Keratinocyte (primary cell): ENCODE measurements around the gene DLGAP1. TPM values are rescaled to one million over a fixed set of nuclear protein-coding genes. Genes with fewer than 3 reads are reported as not detected.

ENCODE experiments used
- DNase-seq: peaks from one replicate; pipeline ENCODE4 v3.0.0-alpha.2; 2011; ENCODE audit warnings: low read depth, missing footprints, low spot score
- FAIRE-seq: peaks from 2 replicates; lab custom pipeline; 2011; peaks lifted over from hg19 to GRCh38; lab: Jason Lieb, UNC
- H2AFZ ChIP-seq: 2 replicates; pipeline ENCODE4 v1.6.0; 2012; ENCODE audit warnings: low read length, control low read depth, inconsistent platforms; ENCODE audit not compliant: control insufficient read depth
- H3K27ac ChIP-seq: 2 replicates; pipeline ENCODE4 v1.5.1; 2011; ENCODE audit warnings: low read length; ENCODE audit not compliant: control insufficient read depth, insufficient read depth
- H3K27me3 ChIP-seq: 3 replicates; pipeline ENCODE4 v1.6.0; 2011; ENCODE audit warnings: low read length; ENCODE audit not compliant: control insufficient read depth, insufficient read depth; ENCODE audit errors: extremely low read depth
- H3K36me3 ChIP-seq, 2 experiments: 2 replicates in 1 of 2; 3 replicates in 1 of 2; pipeline ENCODE4 v1.5.1; 2011; ENCODE audit warnings: low read length in 2 of 2, mild to moderate bottlenecking in 1 of 2; ENCODE audit not compliant: control insufficient read depth in 2 of 2, insufficient read depth in 2 of 2; ENCODE audit errors: extremely low read depth in 1 of 2
- H3K4me1 ChIP-seq: 3 replicates; pipeline ENCODE4 v1.5.1; 2011; ENCODE audit warnings: low read length; ENCODE audit not compliant: control insufficient read depth, insufficient read depth; ENCODE audit errors: extremely low read depth
- H3K4me2 ChIP-seq: 3 replicates; pipeline ENCODE4 v1.6.0; 2011; ENCODE audit warnings: low read depth, low read length; ENCODE audit not compliant: control insufficient read depth, insufficient read depth; ENCODE audit errors: extremely low read depth
- H3K4me3 ChIP-seq, 3 experiments: fragments of 200-600 bp in 1 of 3; sonication (generic) in 1 of 3; 2 replicates in 2 of 3; 3 replicates in 1 of 3; pipeline ENCODE4 v1.5.1; 2011 to 2016; ENCODE audit warnings: low read length in 3 of 3, mild to moderate bottlenecking in 3 of 3, control low read depth in 2 of 3, inconsistent platforms in 1 of 3, low read depth in 1 of 3, mixed read lengths in 1 of 3, mixed run types in 1 of 3, moderate library complexity in 1 of 3; ENCODE audit not compliant: control insufficient read depth in 2 of 3, insufficient read depth in 2 of 3; ENCODE audit errors: extremely low read depth in 1 of 3
- H3K79me2 ChIP-seq: 2 replicates; pipeline ENCODE4 v1.6.0; 2012; ENCODE audit warnings: low read length; ENCODE audit not compliant: control insufficient read depth, insufficient read depth
- H3K9ac ChIP-seq: 3 replicates; pipeline ENCODE4 v1.6.0; 2011; ENCODE audit warnings: low read length; ENCODE audit not compliant: control insufficient read depth, insufficient read depth; ENCODE audit errors: extremely low read depth
- H3K9me1 ChIP-seq: 3 replicates; pipeline ENCODE4 v1.6.0; 2011; ENCODE audit warnings: low read length; ENCODE audit not compliant: control insufficient read depth, insufficient read depth; ENCODE audit errors: extremely low read depth
- H3K9me3 ChIP-seq: 2 replicates; pipeline ENCODE4 v1.5.1; 2012; ENCODE audit warnings: low read depth, low read length; ENCODE audit not compliant: control insufficient read depth
- H4K20me1 ChIP-seq: 3 replicates; pipeline ENCODE4 v1.6.0; 2011; ENCODE audit warnings: low read length; ENCODE audit not compliant: control insufficient read depth, insufficient read depth; ENCODE audit errors: extremely low read depth
- CTCF ChIP-seq, 3 experiments: IDR thresholded peaks in 1 of 3; conservative IDR thresholded peaks in 1 of 3; optimal IDR thresholded peaks in 1 of 3; 2 replicates in 2 of 3; 3 replicates in 1 of 3; pipeline versions ENCODE3 to v1.5.1; 2011; ENCODE audit warnings: low read length in 3 of 3, mild to moderate bottlenecking in 3 of 3, moderate library complexity in 2 of 3, control low read depth in 1 of 3, inconsistent platforms in 1 of 3; ENCODE audit not compliant: insufficient read depth in 2 of 3; ENCODE audit errors: extremely low read depth in 1 of 3
- EZH2 ChIP-seq: IDR thresholded peaks from one replicate; pipeline ENCODE4 v1.6.1; 2012; ENCODE audit warnings: inconsistent platforms, mild to moderate bottlenecking, low read length, moderate library complexity
- dilution Hi-C: fragments of 300-500 bp; cut with MboI; formaldehyde crosslinking; loops from one replicate; pipeline ENCODE4 v1.7.0; 2020; ENCODE audit warnings: low sequenced_read_pairs; ENCODE audit not compliant: extremely low pct_ligation_motif_present
- polyA plus RNA-seq, 5 experiments: library from polyadenylated mRNA; depleted of rRNA in 3 of 5; stranded (reverse) in 3 of 5; stranded (forward) in 1 of 5; unstranded in 1 of 5; fragments of >200 nt; gene quantifications; 1 replicate in 1 of 5; 2 replicates in 3 of 5; 3 replicates in 1 of 5; pipeline versions ENCODE4 v1.2.1 to v1.2.3, GENCODE V29; 2011 to 2012; ENCODE audit warnings: missing spikeins in 2 of 5, low read depth in 1 of 5, low replicate concordance in 1 of 5

Gene DLGAP1
- polyA plus RNA-seq, 1 donor (not counting 4 experiments of a cell fraction or from before 2014, with no cell fraction given): not detected

DNA sequence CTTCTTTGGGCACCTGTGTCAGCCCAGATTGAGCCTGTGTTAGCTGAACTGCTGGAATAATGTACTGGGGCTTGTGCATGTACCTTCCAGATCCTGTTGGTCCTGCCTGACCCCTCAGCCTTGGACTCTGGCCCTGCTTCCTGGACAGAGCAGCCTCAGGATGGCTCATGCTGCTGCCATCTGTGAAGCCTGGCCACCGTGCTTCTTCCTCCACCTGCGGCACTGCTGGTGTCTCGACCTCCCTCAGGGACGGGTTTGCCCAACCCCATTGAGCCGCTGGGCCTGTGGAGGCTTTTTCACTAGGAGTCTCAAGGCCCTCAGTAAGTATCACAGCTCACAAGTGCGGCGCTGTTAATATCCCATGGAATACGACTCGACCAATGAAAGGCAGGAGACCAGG is 662.4 kb downstream of the DLGAP1 start:
- Histone ChIP-seq H3K27me3 (no peaks in the 10 kb centered on the region), H2AFZ (no peak overlapping the region)
- dilution Hi-C loops: no loop called here

DNA sequence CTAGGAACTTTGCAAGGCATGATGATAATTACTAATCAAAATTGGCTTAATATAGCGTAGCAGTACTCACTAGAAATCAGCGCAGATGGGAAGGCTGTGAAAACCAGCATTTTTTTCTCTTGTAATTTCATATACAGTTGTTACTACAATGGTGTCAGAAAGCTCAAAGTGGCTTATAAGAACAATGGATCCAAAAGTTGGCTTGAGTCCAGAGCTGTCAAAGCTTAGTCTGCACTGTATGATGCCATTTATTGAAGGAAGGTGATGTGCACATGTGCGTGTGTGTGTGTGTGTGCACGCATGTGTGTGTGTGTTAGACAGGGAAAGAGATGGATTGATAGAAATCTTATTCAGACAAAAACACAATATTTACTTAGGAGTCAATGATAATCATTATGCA is 663.9 kb downstream of the DLGAP1 start:
- H3K79me2 ChIP-seq: no peaks in the 10 kb centered on the region
- no peak overlapping the region for H3K4me2 ChIP-seq
- dilution Hi-C loops: no loop called here
- no peak for TF ChIP-seq EZH2
- TF ChIP-seq CTCF (optimal IDR thresholded peaks at IDR 0.05 in 1 of 3, IDR thresholded peaks at IDR 0.05 in 1 of 3, conservative IDR thresholded peaks at IDR 0.05 in 1 of 3; ENCODE audit: extremely low read depth in 1 of 3, insufficient read depth in 2 of 3, low read length in 3 of 3): no peak
- no peaks in the 10 kb centered on the region for H4K20me1 ChIP-seq
- no peak overlapping the region for H3K27ac ChIP-seq
- DNase-seq (no peak), FAIRE-seq (no peak)
- no peaks in the 10 kb centered on the region for H3K36me3 ChIP-seq
- H2AFZ ChIP-seq: no peak overlapping the region
- no peaks in the 10 kb centered on the region for H3K27me3 ChIP-seq
- H3K4me1 ChIP-seq: peaks cover 25% of the 10 kb centered on the region
- H3K9me3 ChIP-seq: no peaks in the 10 kb centered on the region
- H3K9ac ChIP-seq: no peak overlapping the region
- no peak overlapping the region for H3K4me3 ChIP-seq
- peaks cover 7% of the 10 kb centered on the region for H3K9me1 ChIP-seq

More for the DNA sequence above, 662.4 kb downstream of the DLGAP1 start:
- H3K9me1 ChIP-seq: peaks cover 7% of the 10 kb centered on the region
- TF ChIP-seq CTCF (optimal IDR thresholded peaks at IDR 0.05 in 1 of 3, IDR thresholded peaks at IDR 0.05 in 1 of 3, conservative IDR thresholded peaks at IDR 0.05 in 1 of 3; ENCODE audit: extremely low read depth in 1 of 3, insufficient read depth in 2 of 3, low read length in 3 of 3): no peak
- no peak for TF ChIP-seq EZH2
- H3K36me3 ChIP-seq: no peaks in the 10 kb centered on the region
- H3K4me1 ChIP-seq: peaks cover 25% of the 10 kb centered on the region
- no peak overlapping the region for H3K27ac ChIP-seq
- H3K9ac ChIP-seq: no peak overlapping the region
- DNase-seq: no peak
- H3K79me2 ChIP-seq: no peaks in the 10 kb centered on the region
- no peak for FAIRE-seq
- H4K20me1 ChIP-seq: no peaks in the 10 kb centered on the region
- peak overlapping the region; percentile 64 for H3K4me2 ChIP-seq
- H3K4me3 ChIP-seq: no peak overlapping the region
- no peaks in the 10 kb centered on the region for H3K9me3 ChIP-seq
